D721Med (cell line): ENCODE data around the gene TUBB.

Experiments used
- DNase-seq: peaks from one replicate; pipeline ENCODE4 v3.0.0; 2011; ENCODE audit warnings: low spot score; ENCODE audit not compliant: insufficient read length
- FAIRE-seq: peaks from 2 replicates; lab custom pipeline; 2011; peaks lifted over from hg19 to GRCh38; lab: Jason Lieb, UNC
- CTCF ChIP-seq: IDR thresholded peaks from 2 replicates; pipeline ENCODE4 v1.5.1; 2012; ENCODE audit warnings: mild to moderate bottlenecking, control low read depth; ENCODE audit not compliant: insufficient read depth; ENCODE audit errors: missing control alignments

The TUBB gene

GRCh38 chr6:30744054-30744805, 24.1 kb downstream of the TUBB start, which contains the start of gene IER3:
Gene IER3 (minus strand): TSS chr6:30744547. CDS start chr6:30744518, 29 bp downstream.
- DNase-seq = no peak
- TF ChIP-seq CTCF = no peak
- FAIRE-seq = no peak

- no peak for FAIRE-seq
- no peak for TF ChIP-seq CTCF
- no peak for DNase-seq
These were observed 27.1 kb downstream of the TUBB start for GRCh38 chr6:30747300-30747687.

GRCh38 chr6:30747902-30748769, 28.0 kb downstream of the TUBB start:
- FAIRE-seq = no peak
- DNase-seq = no peak
- TF ChIP-seq CTCF = no peak

GRCh38 chr6:30748851-30749540, 28.8 kb downstream of the TUBB start:
- FAIRE-seq (no peak), DNase-seq (no peak)
- no peak for TF ChIP-seq CTCF

GRCh38 chr6:30749554-30750378, 29.6 kb downstream of the TUBB start:
- no peak for TF ChIP-seq CTCF
- DNase-seq (no peak), FAIRE-seq (no peak)

- no peak for FAIRE-seq
- TF ChIP-seq CTCF = no peak
- DNase-seq = no peak
These were observed 30.2 kb downstream of the TUBB start for GRCh38 chr6:30750379-30750668.
